ENCODE results near the gene APLP1.

GRCh38 chr19:35901055-35901644, 32.8 kb downstream of the APLP1 start:
- TF ChIP-seq, protein P1, sequence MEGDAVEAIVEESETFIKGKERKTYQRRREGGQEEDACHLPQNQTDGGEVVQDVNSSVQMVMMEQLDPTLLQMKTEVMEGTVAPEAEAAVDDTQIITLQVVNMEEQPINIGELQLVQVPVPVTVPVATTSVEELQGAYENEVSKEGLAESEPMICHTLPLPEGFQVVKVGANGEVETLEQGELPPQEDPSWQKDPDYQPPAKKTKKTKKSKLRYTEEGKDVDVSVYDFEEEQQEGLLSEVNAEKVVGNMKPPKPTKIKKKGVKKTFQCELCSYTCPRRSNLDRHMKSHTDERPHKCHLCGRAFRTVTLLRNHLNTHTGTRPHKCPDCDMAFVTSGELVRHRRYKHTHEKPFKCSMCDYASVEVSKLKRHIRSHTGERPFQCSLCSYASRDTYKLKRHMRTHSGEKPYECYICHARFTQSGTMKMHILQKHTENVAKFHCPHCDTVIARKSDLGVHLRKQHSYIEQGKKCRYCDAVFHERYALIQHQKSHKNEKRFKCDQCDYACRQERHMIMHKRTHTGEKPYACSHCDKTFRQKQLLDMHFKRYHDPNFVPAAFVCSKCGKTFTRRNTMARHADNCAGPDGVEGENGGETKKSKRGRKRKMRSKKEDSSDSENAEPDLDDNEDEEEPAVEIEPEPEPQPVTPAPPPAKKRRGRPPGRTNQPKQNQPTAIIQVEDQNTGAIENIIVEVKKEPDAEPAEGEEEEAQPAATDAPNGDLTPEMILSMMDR (IDR thresholded peaks at IDR 0.05; ENCODE audit: borderline replicate concordance, extremely low read depth, low read length, poor library complexity, severe bottlenecking), result no peak
- no peak for TF ChIP-seq EZH2 (IDR thresholded peaks at IDR 0.05; ENCODE audit: borderline replicate concordance, low read depth, low read length, severe bottlenecking)
